Panc1 (cell line): Measurements from ENCODE around the gene TRPM1.

Source experiments
- CTCF ChIP-seq: fragments of 450-650 bp; IDR thresholded peaks from 2 replicates; pipeline ENCODE4 v1.5.1; 2017; ENCODE audit warnings: mild to moderate bottlenecking
- POLR2AphosphoS5 ChIP-seq: IDR thresholded peaks from 2 replicates; pipeline ENCODE4 v1.6.1; 2012; ENCODE audit warnings: mild to moderate bottlenecking, low read depth, low read length, moderate library complexity
- REST ChIP-seq, 2 experiments: IDR thresholded peaks; 2 replicates each; pipeline ENCODE4 v1.6.1; 2011 to 2012; ENCODE audit warnings: low read depth in 2 of 2, control low read depth in 1 of 2, low read length in 1 of 2, mild to moderate bottlenecking in 1 of 2, moderate library complexity in 1 of 2; ENCODE audit not compliant: insufficient read depth in 1 of 2
- SIN3A ChIP-seq: IDR thresholded peaks from 2 replicates; pipeline ENCODE4 v1.6.1; 2012; ENCODE audit warnings: low read depth, mild to moderate bottlenecking, low read length, moderate library complexity, borderline replicate concordance; ENCODE audit not compliant: insufficient read depth
- TCF7L2 ChIP-seq: IDR thresholded peaks from 2 replicates; pipeline ENCODE4 v1.6.1; 2011; ENCODE audit warnings: mild to moderate bottlenecking, low read depth, low read length, inconsistent platforms

GRCh38 chr15:31136607-31137328, 35.2 kb upstream of the TRPM1 start:
- TF ChIP-seq POLR2AphosphoS5 (no peak), CTCF (no peak), REST (IDR thresholded peaks at IDR 0.05; ENCODE audit: insufficient read depth in 1 of 2, low read depth in 2 of 2, low read length in 1 of 2) (no peak), TCF7L2 (no peak), SIN3A (no peak)
